Right lobe of liver (tissue), 4 donors: Measurements from ENCODE around the gene NFAT5.

ENCODE experiments used
- POLR2A ChIP-seq: fragments of 450-650 bp; IDR thresholded peaks from one replicate; pipeline ENCODE4 v1.6.1; 2017; ENCODE audit warnings: antibody characterized with exemption, mild to moderate bottlenecking
- TF ChIP-seq, protein P1 (sequence below), 4 donors: fragments of 200-600 bp in 3 of 4; fragments of 450-650 bp in 1 of 4; IDR thresholded peaks; one replicate each; pipeline versions ENCODE4 v1.5.1 to v1.8.0; 2016 to 2022; ENCODE audit warnings: antibody characterized with exemption in 4 of 4, mild to moderate bottlenecking in 2 of 4
- donor health status: DM: no; HTN: no; CAD: no.
- donor health status: DM: no; HTN: no; CAD: no.
- donor health status: DM: no; HTN: yes; CAD: no.

DNA sequence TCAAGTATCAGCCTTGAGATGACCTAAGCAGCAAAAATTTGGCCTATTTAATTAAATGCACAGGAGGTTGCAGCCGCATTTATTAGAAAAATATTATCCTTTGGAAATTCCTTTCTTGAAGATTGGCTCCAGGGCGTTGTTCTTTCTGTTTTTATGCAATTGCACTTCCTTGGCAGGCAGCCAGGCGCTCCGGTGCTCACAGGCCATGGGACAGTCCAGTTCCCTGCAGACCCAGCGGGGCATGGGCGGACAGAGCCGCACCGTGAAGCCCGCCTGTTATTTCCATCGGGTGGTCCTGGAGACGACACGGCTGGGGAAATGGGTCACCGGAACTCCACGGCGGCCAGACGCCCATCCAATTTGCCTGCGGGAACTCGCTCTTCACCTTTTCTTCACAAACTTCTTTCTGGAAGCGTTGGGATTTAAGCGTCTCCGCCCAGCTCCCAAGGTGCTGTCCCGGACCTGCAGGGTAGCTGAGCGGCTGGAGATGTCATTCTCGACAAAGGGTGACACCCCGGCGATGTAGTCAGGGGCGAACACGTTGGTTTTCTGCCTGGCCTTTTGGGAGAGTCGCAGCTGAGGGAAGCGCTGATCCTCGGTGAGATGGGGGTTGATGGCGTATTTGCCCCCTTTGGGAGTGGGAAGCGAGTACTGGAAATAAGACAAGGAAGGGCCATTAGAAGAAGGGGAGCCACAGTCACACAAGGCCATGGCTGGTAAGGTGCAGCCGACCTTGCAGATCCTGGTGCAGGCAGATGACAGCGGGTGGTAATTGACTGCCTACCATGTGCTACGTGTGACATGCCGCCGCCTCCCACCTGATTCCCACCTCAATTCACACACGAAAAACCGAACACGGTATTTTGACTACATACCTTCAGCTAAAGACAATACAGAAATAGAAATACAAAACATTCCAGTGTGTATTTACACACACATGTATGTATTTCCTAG lies 176.5 kb downstream of the NFAT5 start:
- TF ChIP-seq, protein P1, sequence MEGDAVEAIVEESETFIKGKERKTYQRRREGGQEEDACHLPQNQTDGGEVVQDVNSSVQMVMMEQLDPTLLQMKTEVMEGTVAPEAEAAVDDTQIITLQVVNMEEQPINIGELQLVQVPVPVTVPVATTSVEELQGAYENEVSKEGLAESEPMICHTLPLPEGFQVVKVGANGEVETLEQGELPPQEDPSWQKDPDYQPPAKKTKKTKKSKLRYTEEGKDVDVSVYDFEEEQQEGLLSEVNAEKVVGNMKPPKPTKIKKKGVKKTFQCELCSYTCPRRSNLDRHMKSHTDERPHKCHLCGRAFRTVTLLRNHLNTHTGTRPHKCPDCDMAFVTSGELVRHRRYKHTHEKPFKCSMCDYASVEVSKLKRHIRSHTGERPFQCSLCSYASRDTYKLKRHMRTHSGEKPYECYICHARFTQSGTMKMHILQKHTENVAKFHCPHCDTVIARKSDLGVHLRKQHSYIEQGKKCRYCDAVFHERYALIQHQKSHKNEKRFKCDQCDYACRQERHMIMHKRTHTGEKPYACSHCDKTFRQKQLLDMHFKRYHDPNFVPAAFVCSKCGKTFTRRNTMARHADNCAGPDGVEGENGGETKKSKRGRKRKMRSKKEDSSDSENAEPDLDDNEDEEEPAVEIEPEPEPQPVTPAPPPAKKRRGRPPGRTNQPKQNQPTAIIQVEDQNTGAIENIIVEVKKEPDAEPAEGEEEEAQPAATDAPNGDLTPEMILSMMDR (IDR thresholded peaks at IDR 0.05): no peak
- TF ChIP-seq POLR2A: no peak
